HFF-Myc (cell line): ENCODE measurements around the gene SACS.
"Not testable (repeated sequence)": the region's sequence is repeated elsewhere in the genome, so short reads cannot be mapped to it uniquely, and the experiment has no call there.

Experiments used
- DNase-seq: peaks from one replicate; pipeline ENCODE4 v3.0.0-alpha.2; 2011; ENCODE audit warnings: low read depth; ENCODE audit errors: extremely low read depth
- H3K4me3 ChIP-seq: replicated peaks from 2 replicates; pipeline ENCODE4 v1.5.1; 2011; ENCODE audit warnings: low read depth, mild to moderate bottlenecking, control low read depth, low read length
- CTCF ChIP-seq: IDR thresholded peaks from 2 replicates; pipeline ENCODE4 v1.5.1; 2012; ENCODE audit warnings: mild to moderate bottlenecking, low read depth, low read length, control low read depth; ENCODE audit errors: missing control alignments

SACS gene

GRCh38 chr13:23320926-23321534, 112.5 kb downstream of the SACS start:
- no peak for DNase-seq
- no peak for TF ChIP-seq CTCF
- no peak overlapping the region for H3K4me3 ChIP-seq

- TF ChIP-seq CTCF, result no peak
- no peak for DNase-seq
- H3K4me3 ChIP-seq, result no peak overlapping the region
Measured at GRCh38 chr13:23319883-23320224, 113.6 kb downstream of the SACS start.

- H3K4me3 ChIP-seq, DNase-seq: not testable (repeated sequence)
Measured at GRCh38 chr13:23314837-23315236, 118.7 kb downstream of the SACS start.

DNA sequence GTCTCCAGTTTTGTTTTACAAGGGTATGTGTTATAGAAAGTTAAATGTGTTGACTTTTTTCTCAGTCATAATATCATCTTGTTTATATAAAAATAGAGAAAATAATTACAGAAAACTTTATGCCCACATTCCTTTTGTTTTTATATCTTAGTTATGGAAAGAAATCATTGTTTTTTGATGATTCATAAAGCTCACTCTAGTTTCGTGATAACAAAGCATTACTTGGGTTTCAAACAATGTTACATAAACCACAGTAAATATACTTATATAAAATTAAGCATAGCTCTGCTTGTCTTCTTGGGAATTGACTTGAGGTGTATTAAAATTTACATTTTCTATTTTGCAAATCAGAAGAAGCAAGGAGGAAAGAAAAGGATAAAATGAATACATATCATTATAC, 140.9 kb downstream of the SACS start:
- TF ChIP-seq CTCF, result no peak
- no peak overlapping the region for H3K4me3 ChIP-seq
- no peak for DNase-seq

GRCh38 chr13:23289917-23290357, 143.6 kb downstream of the SACS start:
- TF ChIP-seq CTCF, result no peak
- no peak overlapping the region for H3K4me3 ChIP-seq
- DNase-seq, result peak; percentile 3

DNA sequence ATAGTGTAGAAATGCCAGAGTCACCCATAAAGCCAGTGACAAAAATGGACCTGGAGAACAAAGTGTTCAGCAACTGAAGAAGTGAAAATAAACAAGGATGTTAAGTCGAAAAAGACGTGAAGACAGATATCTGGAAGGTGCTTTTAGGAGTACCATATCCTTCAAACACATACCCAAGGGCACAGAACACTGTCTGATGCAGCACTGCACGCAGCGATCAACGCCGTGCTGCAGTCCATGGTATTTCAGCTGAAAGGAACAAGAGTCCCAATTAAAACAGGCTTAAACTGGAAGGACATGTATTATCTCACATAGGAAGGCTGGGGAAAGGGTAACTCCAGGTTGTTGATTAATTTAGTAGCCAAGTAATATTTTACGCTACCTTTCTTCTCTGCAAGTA, 144.5 kb downstream of the SACS start:
- DNase-seq, result no peak
- TF ChIP-seq CTCF, result no peak
- H3K4me3 ChIP-seq, result no peak overlapping the region

DNA sequence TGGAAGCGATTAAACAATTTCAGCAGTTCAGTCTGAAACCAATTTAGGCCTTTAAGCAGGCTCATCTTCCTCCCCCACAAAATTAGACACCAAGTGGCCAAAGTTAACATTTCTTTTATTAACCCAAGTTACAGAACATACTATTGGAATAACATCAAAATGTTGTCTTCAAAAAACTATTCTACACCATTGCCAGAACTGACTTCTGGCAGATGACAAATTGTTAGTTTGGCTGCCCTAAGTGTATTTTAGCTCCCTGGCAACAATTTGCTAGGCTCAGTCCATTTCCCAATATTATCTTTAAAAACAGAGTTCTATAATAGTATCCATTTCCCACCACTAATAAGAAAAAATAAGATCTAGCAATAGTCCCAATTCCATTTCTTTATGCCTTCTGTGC, 144.9 kb downstream of the SACS start:
- no peak for DNase-seq
- H3K4me3 ChIP-seq, result no peak overlapping the region
- no peak for TF ChIP-seq CTCF
